HG02678 (cell line): ENCODE measurements around the gene NDST1.
"Not testable (repeated sequence)": the region's sequence is repeated elsewhere in the genome, so short reads cannot be mapped to it uniquely, and the experiment has no call there.

Source experiments
- ATAC-seq: cut with Tn5 transposase; IDR thresholded peaks from one replicate; pipeline ENCODE4 v1.9.1; 2021; ENCODE audit warnings: mild to moderate bottlenecking, moderate library complexity; ENCODE audit not compliant: unreplicated experiment

The NDST1 gene

DNA sequence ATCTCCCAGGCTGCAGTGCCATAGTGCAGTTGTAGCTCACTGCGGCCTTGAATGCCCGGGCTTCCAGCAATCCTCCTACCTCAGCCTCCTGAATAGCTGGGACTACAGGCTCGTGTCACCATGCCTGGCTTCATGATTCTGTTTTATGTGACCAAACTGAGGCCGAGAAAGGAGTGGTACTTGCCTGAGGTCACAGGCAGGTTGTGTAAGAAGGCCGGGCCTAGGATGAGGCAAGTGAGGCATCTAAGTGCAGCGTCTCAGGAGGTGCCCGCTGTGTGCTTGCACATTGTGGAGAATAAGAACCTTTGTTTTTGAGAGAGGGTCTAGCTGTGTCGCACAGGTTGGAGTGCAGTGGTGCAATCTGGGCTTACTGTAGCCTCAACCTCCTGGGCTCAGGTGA lies 2.1 kb upstream of the NDST1 start:
- no peak for ATAC-seq

DNA sequence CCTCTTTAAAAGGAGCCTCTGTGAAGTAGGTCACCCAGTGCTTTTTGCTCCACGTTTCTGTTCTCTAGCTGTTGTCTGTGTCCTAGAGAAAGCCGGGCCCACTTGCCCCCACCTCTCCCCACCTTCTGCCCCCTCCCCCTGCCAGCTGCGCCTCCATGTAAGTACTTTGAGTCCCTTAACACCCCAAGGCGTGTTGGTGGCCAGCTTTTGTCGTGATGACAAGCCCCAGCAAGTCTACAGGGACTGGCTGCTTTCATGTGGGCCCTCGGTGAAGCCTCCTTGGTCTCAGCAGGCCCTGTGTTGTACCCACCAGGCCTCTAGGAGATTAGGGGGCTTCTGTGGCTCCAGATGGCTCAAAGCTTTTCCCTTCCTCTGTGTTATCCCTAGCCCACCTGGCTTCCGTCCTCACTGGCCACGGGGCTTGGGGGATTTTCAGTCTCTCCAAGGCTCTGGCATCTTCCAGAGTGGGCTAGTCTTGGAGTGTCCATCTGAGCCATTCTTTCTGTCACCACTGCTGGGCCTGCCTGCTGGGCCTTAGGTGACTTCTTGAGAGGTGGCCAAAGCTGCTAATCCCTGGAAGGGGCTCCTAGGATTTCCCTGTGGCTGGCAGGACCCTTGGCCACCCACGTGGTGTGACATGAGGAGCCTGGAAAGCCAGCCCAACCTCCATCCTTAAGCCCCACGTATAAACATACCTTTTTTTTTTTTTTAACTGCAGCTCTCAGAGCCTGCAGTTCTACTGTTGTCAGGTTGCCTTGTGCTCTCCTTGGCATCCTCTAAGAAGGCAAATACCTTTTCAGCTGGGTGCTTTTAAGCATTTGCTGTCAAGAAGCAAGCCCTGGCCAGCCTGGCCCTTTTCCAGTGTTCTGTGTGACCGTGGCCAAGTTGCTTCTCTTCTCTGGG lies 1.1 kb upstream of the NDST1 start:
- ATAC-seq, result no peak

DNA sequence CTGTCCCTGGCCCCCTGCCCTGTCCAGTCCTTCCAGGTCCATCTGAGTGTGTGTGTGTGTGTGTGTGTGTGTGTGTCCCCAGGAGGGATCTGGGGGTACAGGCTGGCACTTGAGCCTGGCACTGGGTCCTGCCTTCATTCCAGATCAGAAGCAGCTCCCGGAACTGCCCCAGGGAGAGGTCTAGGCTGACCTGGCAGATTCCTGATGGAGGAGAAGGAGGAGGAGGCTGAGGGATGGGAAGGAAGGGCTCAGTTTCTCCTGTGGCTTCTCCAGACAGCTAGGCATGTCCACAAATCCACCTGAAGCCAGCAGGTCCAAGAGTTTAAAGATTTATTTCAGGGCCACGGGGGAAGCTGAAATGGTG lies 328 bp downstream of the NDST1 start:
- no peak for ATAC-seq

DNA sequence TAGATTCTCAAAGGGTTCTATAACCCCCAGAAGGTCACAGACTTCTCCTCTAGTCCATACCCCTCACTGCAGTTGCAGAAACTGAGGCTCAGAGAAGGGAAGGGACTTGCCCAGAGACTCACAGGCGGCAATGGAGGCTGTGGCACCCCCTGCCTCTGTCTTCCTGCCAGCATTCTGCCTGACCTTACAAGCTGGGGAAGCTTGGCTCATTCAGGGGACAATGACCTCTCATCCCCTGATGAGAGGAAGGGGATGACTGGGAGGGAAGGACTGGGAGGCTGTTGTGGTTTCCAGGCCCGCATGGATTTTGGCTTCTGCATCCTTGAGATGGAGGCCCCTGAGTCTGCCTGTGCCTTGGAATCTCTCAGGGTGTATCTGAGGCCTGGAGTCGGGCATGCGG lies 897 bp downstream of the NDST1 start:
- no peak for ATAC-seq

DNA sequence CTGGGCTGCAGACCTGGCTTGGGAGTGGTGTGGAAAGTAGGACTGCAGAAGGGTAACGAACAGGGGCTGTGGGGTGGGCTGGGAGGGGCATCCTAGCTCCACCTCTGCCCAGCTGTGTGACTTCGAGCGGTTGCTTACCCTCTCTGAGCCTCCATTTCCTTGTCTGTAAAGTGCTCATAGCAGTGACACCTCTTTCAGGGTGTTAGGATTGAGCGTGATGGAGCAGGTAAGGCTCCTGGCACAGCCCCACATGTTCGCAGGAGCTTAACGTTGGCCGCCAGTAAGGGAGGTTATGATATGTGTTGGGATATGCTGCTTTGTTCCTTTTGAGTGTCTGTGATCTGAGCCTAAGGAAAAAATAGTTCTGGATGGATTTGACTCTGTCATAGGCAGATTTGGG lies 2.1 kb downstream of the NDST1 start:
- ATAC-seq, result no peak

DNA sequence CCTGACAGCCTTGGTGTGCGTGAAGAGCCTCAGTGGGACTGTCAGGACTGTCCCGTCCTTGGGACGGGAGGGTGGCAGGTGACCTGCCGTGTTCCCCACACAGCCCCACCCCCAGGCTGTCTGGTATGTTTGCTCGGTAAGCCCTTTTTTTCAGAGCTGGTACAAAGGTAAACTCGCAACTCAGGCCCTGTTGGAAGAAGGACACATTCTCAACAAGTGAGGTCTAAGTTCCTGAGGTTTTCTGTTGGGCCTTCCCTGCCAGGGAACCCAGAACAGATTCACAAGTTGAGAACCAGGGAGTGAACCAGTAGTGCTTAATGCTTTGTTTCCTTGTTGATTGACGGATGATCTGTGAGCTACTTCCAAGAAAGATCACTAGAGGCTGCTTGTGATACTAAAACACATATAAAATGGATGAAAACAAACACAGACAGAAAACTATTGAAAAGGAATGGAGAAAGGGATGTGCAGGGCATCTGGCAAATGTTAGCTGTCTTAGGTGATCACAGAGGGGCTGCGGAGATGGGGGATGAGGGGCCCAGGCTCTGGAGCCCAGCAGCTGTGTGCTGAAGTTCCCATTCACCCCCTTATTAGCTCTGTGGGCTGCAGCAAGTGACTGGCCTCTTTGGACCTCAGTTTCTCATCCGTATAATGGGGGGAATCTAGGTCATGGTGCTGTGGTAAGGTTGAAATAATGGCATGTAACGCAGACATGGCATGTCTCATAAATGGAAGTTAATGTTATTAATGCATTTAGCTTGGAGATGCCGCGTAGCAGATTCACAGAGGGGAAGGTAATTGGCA lies 2.7 kb downstream of the NDST1 start:
- ATAC-seq, result no peak

DNA sequence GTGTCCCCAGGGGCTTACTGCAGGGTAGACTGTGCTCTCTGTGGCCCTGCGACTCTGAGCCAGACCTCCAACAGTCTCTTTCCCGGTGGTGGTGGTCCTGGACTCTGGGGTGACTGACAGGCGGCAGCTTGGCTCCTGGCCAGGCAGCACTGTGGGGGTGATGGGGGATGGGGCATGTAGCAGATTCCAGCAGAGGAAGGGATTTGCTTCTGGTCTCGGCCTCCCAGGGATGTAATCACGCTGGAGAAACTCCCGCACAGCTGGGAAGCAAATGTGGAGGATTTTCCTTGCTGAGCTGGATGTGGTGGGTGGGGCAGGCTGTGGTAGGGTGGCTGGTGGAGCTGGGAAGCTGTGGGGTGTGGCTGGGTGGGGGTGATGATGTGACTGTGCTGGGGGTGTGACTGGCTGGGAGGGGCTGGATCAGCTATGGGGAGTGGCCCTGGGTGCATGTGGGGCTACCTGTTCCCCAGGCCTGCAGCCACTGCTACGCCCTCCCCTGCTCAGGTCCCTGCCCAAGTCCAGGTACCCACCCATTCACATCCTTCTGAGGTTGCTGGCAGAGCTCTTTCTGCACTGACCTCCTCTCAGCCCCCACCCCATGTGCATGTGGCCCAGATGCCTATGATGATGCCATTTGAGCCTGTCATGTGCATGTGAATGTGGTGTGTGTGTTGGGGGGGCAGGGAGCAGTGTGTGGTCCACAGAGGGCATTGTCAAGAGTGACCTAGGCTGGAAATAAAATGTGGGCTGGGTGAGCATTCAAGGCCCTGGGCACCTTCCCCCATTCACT lies 3.8 kb downstream of the NDST1 start:
- no peak for ATAC-seq

DNA sequence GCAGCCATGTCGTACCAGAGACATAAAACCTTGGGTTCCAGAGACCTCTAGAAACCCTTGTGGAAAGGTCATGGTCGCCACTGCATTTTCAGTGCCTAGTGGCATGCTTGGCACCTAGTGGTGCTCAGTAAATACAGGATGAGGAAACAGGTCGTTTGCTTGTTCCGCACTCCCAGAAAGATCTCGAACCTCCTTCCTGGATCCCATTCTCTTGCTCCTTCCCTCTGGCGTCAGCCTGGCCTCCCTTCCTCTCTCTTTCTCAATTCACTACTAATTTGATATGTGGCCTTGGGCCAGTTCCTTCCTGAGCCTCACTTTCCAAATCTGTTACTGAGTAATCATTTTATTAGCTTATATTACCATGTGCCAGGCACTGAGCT lies 4.4 kb downstream of the NDST1 start:
- no peak for ATAC-seq

DNA sequence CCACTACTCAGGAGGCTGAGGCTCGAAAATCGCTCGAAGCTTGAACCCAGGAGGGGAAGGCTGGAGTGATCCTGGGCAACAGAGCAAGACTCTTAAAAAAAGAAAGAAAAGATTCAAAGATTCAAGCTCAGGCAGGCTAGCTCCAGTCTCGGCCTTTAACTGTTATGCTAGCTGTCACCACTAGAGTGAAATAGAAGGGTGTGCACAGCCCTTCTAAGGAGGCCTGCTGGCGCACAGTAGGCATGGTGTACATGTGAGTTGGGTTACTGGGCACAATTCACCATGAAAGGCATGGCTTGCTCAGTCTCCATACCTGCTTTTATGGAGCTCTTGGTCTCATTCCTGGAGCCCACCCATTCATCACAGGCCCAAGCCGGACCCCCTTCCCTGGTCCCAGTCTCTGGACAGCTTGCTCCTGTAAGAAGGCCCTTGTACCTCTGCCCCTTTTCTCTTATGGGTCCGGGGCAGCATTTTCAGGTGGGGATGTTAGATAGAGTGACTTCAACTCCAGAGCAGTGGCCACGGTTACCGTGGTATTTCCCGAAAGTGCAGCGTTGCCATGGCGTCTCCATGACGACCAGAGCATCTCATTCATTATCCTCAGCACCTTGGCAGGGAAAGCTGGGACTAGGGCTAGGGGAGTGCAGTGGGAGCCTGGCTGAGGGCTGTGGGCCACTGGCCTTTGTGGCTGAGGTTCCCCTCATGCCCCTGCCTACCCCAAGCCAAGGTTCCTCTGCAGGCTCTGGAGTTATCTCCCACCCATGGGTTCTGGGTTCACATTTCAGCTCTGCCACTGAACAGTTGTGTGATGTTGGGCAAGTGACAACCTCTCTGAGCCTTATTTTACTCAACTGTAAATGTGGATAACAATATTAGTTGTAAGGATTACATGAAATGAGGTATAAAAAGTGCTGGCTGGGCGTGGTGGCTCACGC lies 5.7 kb downstream of the NDST1 start:
- no peak for ATAC-seq

DNA sequence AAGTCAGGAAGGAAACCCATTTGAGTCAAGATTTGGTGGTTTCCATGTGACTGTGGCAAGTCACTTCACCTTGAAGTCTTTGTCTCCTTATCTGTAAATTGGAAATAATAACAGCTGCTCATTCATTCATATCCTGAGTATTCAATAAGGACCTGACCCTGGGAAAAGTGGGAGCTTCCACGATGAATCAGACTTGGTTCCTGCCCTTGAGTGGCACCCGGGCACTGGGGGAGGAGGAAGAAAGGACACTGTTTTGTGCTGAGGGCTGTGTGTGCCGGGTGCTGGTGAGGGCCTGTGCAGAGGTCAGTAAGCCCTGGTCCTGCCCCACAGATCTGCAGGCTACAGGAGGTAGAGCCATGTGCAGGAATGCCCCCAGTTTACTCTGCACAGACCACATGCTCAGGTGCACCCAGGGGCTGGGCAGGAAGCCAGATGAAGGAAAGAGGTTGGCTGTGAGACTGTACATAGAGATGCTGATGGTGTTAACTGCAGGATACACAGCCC lies 6.8 kb downstream of the NDST1 start:
- no peak for ATAC-seq

DNA sequence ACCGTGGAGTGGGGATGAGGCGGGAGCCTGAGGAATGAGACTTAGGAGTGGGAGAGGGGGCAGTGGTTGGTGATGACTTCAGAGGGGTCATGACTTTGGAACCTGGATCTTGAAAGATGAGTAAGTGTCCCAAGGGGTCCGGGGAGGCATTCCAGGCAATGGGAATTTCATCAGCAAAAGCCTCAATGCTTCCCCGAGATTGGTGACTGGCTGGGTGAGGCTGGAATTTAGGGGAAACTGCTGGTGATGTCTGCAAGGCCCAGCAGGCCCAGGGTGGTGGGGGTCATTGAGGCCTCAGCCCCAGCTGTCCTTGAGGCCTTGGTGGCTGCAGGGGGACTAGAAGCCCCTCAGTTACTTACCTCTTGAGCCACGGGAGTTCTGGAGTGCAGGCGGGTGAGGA lies 7.5 kb downstream of the NDST1 start:
- no peak for ATAC-seq

DNA sequence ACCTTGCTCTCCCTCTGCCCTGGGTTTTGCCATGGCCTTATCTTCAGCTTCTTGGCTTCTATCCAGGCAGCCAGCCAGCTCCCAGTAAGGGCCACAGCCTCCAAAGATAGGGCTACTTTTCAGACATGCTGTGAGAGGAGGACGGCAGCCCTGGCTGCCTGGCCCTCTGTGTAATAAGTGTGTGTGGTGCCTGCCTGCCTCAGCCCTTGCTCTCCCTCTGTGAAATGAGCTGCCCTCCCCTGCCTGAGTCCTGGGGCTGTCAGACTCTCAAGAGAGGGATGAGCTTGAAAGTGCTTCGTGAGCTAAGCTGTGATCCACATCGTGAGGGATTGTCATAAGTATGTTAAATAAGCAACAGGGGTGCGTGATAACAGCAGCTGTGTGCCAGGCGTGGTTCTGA lies 8.1 kb downstream of the NDST1 start:
- ATAC-seq, result no peak

DNA sequence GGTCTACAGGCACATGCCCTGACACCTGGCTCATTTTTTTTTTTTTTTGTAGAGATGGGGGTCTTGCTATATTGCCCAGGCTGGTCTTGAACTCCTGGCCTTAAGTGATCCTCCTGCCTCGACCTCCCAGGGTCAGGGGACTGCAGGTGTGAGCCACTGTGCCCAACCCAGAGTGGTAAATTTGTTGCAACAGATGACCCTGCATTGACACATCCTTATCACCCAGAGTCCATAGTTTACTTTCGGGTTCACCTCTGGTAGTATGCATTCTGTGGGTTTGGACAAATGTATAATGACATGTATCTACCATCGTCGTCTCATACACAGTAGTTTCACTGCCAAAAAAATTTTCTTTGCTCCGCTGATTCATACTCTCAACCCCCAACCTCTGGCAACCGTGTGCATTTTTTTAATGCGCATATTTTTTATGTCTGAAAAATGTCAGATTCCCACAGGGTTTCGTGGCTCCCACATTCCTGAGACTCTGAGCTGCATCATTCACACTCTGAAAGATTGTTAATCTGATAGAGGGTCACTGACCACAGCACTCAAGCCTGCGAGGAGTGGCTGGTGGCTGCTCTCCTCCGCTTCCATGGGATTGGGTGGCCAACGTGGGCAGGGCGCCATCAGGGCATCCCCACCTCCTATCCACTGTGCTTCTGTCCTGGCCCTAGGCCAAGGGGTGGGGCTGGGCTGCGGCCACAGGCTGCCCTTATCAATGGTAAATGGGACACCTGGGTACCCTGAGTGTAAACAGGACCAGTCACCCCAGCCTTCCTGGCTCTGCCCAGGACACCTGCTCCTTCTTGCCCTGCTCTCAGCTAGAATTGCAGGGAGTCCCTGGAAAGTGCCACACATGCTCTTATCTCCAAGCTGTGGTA lies 9.6 kb downstream of the NDST1 start:
- ATAC-seq, result no peak

DNA sequence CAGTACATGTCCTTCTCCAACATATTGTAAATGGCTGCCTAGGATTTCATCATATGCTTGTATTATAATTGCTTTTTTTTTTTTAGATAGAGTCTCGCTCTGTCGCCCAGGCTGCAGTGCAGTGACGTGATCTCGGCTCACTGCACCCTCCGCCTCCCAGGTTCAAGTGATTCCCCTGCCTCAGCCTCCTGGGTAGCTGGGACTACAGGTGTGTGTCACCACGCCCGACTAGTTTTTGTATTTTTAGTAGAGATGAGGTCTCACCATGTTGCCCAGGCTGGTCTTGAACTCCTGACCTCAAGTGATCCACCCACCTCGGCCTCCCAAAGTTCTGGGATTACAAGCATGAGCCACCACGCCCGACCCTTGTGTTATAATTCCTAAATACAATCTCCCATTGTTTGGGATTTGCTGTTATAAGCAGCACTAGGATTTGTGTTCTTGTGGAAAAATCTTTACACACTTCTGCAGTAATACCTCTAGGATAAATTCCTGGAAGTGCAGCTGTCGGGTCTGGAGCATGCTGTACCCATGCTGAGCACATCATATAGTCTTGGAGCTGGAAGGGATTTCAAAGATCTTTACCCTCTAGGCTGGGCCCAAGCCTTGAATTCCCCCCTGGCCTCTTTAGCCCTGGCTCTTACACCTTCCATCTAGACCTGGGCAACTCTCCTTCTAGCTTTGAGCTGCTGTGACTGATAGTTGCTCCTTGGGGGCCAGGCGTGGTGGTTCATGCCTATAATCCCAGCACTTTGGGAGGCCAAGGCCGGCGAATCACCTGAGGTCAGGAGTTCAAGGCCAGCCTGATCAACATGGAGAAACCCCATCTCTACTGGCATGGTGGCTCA lies 11.0 kb downstream of the NDST1 start:
- not testable (repeated sequence) for ATAC-seq

DNA sequence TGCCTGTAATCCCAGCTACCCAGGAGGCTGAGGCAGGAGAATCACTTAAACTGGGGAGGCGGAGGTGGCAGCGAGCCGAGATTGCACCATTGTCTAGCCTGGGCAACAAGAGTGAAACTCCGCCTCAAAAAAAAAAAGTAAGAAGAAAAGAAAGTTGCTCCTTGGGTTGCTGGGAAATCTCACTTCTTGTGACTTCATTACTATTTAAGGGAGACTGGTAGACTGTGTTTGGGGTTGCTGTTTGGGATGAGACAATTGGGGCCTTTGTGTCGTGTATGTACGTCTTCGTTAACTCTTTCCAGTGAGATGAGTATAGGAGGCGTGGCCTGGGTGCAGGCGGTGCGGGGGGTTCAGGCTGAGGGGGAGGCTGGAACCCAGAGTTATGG lies 11.6 kb downstream of the NDST1 start:
- ATAC-seq, result no peak

DNA sequence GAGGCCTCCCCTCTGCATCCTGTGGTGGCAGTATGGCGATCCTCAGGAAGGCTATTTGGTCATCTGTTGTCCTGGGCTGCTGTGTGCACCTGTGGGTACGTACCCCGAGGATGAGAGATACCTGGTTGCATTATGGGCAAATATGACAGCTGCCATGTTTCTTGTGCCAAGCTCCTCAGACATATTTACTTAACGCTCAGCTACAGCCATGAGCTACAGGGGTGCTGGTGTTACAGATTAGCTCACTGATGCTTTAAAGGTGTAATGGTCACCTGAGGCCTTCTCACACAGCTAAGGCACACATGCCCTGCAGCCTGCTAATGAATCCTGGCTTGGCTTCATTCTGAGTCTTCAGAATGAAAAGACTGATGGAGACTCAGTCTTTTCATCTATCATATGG lies 12.0 kb downstream of the NDST1 start:
- no peak for ATAC-seq

DNA sequence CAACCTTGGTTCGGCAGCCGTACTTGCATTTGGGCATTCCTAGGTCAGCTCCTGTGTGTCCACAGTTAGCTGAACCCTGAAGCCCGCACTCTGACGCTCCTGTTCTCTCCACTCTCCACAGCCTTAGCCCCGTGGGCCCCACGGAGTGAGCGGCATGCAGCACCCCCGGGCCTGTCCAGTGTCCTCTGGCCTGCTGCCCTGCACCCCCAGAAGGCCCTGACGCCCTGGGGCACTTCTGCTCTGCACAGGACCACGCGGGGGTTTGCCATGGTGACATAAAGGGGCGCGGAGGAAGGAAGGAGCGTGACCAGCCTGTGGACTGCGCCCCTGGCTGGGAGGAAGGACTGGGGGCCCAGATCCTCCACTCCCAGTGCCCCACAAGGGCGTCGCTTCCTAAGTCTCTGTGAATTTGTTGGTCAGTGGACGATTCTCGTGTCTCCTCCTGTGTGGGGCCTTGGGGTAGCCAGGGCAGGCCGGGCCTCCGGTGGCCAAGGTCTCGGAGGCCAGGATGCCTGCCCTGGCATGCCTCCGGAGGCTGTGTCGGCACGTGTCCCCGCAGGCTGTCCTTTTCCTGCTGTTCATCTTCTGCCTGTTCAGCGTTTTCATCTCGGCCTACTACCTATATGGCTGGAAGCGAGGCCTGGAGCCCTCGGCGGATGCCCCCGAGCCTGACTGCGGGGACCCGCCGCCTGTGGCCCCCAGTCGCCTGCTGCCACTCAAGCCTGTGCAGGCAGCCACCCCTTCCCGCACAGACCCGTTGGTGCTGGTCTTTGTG lies 13.0 kb downstream of the NDST1 start:
- no peak for ATAC-seq

DNA sequence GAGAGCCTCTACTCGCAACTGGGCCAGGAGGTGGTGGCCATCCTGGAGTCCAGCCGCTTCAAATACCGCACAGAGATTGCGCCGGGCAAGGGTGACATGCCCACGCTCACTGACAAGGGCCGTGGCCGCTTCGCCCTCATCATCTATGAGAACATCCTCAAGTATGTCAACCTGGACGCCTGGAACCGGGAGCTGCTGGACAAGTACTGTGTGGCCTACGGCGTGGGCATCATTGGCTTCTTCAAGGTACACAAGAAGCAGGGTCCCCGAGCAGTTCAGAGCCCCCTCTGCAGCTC lies 13.5 kb downstream of the NDST1 start:
- no peak for ATAC-seq
